ENCODE measurements around the gene HOXA13.

The HOXA13 gene

GRCh38 chr7:27235387-27236311 is 35.8 kb upstream of the HOXA13 start:
- DNase-seq = no peak

GRCh38 chr7:27229448-27229847 is 29.6 kb upstream of the HOXA13 start:
- no peak for DNase-seq

- no peak for DNase-seq
Measured at GRCh38 chr7:27224983-27225934, 25.4 kb upstream of the HOXA13 start.

GRCh38 chr7:27223941-27224575 is 24.2 kb upstream of the HOXA13 start:
- DNase-seq = no peak

- no peak for DNase-seq
Measured at GRCh38 chr7:27221201-27221797, 21.4 kb upstream of the HOXA13 start.

DNA sequence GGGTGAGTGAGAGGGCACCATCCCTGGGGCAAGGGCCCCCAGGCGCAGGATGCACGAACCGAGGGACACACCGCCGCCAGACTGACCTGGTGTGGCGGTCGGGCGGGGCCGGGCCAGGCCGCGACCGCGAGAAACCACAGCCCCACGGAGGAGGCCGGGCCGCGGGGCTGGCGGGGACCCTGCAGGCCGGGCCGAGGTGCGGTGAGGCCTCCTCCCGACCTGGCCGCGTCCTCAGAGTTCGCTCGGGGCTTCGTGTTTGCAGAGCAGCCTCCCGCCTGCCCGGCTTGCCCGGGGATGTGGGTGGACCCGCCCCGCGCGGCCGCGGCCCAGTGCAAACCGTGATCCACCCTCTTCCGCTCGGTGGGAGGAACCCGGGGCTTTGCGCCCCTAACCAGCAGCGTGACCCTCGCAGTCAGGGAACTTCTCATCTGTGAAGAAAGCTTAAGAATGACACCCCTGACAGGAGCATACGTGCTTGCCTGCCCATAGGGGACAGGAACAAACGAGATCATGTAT is 20.6 kb upstream of the HOXA13 start:
- DNase-seq = no peak

- no peak for DNase-seq
Measured at GRCh38 chr7:27219821-27220220, 19.9 kb upstream of the HOXA13 start.

DNA sequence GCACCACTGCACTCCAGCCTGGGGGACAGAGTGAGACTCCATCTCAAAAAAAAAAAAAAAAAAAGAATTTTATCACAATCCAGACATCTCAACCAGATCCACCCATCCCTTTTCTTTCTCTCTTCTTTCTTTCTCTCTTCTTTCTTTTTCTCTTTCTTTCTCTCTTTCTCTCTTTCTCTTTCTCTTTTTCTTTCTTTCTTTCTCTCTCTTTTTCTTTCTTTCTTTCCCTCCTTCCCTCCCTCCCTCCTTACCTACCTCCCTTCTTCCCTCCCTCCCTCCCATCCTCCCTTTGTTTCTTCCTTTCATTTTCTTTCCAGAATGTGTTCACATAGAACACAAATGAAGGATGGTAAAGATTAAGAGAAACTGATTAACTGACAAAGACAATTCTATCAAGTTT is 18.1 kb upstream of the HOXA13 start:
- no peak for DNase-seq

GRCh38 chr7:27215356-27215755 is 15.5 kb upstream of the HOXA13 start:
- no peak for DNase-seq

DNA sequence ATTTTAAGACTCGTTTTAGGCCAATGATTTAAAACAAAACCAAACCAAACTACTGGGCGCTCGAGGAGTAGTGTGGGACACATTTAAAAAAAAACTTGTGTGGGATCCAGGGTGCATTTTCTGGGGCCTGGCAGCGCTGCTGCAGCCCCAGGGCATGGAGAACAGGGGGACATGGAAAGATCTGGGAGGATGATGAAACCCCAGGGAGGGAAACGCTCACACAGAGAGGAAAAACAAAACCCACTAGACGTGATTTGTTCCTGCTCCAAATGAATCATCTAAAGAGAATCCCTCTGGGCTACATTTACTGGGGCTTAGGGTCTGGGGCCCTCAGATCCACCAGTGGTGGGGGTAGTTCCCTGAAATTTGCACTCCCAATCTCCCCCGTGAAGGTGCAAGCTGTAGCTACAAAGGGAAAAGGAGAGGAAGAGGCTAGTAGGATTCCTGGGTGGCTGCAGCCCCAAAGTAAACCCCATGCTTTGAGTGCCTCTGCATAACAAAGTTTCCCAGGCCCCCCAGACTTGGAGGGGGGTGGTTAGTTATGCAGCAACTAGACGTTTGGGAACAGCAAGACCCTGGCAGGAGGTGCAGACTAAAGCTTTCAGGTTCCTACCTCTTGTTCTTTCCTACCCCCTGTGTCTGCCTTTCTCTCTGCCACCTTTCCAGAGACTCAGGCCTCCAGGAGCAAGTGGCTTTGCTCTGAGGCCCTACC is 14.5 kb upstream of the HOXA13 start:
- DNase-seq = no peak

DNA sequence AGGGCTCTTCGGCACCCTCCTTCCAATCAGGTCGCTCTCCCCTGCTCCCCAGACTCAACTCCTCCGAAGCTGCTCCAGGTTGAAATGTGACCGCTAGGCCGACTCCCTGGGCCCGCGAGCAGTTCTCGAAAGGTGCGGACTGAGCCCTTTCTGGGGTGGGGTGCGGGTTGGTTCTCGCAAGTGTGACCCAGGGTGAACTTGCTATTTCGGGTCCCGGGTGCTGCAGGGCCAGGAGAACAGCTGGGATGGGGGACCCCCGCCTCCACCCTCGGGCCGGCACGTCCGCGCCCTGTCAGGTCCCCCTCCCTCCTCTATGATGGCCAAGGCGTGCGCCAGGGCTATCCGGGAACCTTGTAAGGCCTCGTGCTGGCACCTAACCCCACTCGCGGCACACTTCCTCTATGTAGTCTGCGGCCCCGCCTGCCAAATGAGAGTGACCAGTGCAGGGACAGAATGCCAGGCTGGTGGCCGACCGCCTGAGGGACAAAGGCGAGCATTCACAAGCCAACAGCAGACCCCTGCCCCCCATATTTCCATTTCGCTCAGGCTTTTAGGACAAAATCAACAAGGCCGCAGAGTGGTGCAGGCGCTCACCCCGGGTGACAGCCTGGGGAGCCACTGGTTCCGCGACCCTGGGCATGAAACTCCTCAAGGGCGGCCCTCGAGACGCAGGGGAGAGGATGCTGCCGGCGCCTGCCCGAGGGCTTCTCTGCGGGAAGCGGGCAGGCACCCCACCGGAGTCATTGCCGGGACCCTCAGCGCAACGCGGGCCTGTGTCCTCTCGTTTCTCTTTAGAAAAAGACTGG is 13.7 kb upstream of the HOXA13 start:
- no peak for DNase-seq

DNA sequence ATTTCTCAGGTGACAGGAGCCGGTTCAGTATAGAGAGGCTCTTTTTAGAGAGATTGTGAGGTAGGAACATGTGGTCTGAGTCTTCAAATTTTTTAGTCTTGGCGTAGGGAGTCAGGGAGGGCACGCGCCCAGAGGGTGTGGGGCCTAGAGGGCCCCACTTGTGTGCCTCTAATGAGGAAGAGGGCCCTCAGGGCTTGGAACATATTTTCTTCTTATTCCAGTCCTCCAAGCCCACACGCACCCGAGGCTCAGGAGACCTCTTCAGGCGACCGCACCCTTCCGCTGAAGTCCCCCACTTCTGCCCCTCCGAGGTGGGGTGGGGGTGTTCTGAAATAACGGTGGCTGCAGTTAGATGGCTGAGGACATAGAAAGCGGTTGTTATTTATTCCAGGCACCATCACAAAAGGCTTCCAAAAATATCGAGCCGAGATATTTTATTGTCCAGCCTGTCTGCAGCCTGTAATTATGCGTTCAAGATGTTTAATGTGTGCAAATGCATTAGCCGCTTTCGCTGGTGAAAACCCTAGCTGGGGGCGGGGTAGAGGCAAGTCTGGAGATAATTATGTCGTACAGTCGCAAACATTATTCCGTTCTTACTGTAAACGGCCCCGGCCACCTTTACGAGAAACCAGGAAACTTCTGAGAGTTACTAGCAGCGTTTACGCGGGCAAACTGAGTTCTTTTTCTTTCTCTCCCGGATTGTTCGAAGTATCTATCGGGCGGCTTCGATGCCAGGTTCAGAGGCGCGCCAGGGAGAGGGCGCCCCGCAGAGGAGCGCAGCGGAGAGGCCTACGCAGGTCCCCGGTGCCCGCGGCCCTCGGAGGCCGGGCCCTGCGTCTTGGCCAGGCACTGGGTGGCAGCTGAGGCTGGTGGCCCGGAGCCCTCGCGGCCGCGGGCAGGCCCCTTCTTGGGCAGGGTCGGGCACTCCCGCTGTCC is 12.9 kb upstream of the HOXA13 start:
- DNase-seq = no peak

GRCh38 chr7:27211764-27212204 is 11.9 kb upstream of the HOXA13 start:
- no peak for DNase-seq

DNA sequence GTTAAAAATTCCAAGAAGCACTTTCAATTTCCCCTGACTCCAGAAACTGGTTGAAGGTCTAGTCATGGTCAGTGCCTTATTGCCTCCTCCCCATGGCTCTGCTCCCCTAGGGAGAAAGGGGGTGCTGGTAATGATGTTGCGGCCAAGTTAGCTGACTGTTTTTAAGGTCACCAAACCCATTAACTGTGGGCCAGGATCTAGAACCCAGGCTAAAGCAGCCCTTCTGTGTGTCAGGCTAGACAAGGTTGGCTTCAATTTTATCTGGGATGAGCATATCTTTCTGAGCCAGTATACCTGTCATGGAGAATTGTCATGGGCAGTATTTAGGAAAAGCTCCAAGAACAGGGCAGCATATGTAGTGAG is 11.2 kb upstream of the HOXA13 start:
- DNase-seq = no peak

DNA sequence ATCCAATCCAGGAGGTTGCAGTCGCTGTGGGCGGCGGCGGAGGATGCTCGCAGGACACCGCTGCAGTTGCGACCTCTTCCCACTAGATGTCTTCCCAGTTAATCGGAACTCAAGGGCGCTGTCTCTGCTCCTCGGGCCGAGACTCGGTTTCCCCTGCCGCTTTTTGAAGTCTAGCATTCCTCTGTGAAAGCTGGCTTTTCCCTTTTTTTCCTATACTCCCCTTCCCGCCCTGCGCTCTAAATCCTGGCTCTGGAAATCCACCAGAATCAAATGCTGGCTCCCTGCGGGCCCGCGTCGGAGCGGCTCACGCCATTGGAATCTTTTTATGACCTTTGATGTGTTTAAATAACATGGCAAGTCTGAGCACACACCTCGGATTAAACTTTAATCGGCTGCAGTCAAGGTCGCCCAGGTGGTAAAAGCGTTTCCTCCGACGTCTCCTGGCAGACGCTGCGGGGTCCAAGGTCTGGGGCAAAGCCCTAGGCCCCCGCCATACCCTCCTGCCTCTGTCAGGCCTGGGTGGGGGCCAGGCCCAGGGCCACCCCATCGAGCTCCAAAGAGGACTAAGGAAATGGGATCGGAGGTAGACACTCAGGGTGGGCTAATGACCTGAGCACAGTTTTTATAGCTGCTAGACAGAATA is 10.7 kb upstream of the HOXA13 start:
- peak in 1 of 2 donors; percentile 52 for DNase-seq

- no peak for DNase-seq
Measured at GRCh38 chr7:27209933-27210440, 10.1 kb upstream of the HOXA13 start.

- DNase-seq = no peak
Measured at GRCh38 chr7:27208998-27209397, 9.1 kb upstream of the HOXA13 start.

GRCh38 chr7:27207348-27207985 is 7.6 kb upstream of the HOXA13 start:
- no peak for DNase-seq
